SH-SY5Y (cell line): ENCODE measurements around the gene VIT.

Source experiments
- GATA2 ChIP-seq: IDR thresholded peaks from 2 replicates; pipeline ENCODE4 v1.6.1; 2011; ENCODE audit warnings: mild to moderate bottlenecking, low read depth, low read length
- GATA3 ChIP-seq: IDR thresholded peaks from 2 replicates; pipeline ENCODE4 v1.6.1; 2011; ENCODE audit warnings: low read depth, mild to moderate bottlenecking, low read length, moderate library complexity

- TF ChIP-seq GATA2 (no peak), GATA3 (no peak)
These were observed 17.7 kb upstream of the VIT start for GRCh38 chr2:36678856-36679255.
